Glutamatergic neuron (in vitro differentiated cells): ENCODE measurements around the gene DDX23. TPM values are rescaled to one million over a fixed set of nuclear protein-coding genes. Genes with fewer than 3 reads are reported as not detected.

Experiments
- DNase-seq: peaks from one replicate; pipeline ENCODE4 v3.0.0; 2022
- H3K27ac Mint-ChIP-seq: one replicate; pipeline ENCODE4 v1.8.0; 2020; ENCODE audit warnings: mild to moderate bottlenecking, mixed read lengths, inconsistent platforms; ENCODE audit not compliant: unreplicated experiment
- H3K27me3 Mint-ChIP-seq: one replicate; pipeline ENCODE4 v1.8.0; 2020; ENCODE audit warnings: mild to moderate bottlenecking, moderate library complexity, mixed read lengths, inconsistent platforms; ENCODE audit not compliant: unreplicated experiment
- H3K36me3 Mint-ChIP-seq: one replicate; pipeline ENCODE4 v1.8.0; 2020; ENCODE audit warnings: mild to moderate bottlenecking, mixed read lengths, inconsistent platforms; ENCODE audit not compliant: unreplicated experiment
- H3K4me1 Mint-ChIP-seq: one replicate; pipeline ENCODE4 v1.8.0; 2020; ENCODE audit warnings: mild to moderate bottlenecking, low read depth, mixed read lengths, inconsistent platforms; ENCODE audit not compliant: unreplicated experiment
- H3K4me3 Mint-ChIP-seq: one replicate; pipeline ENCODE4 v1.8.0; 2020; ENCODE audit warnings: mild to moderate bottlenecking, mixed read lengths, inconsistent platforms; ENCODE audit not compliant: unreplicated experiment
- H3K9me3 Mint-ChIP-seq: one replicate; pipeline ENCODE4 v1.8.0; 2020; ENCODE audit warnings: mild to moderate bottlenecking, moderate library complexity, mixed read lengths, inconsistent platforms; ENCODE audit not compliant: unreplicated experiment
- CTCF ChIP-seq: fragments of 200-600 bp; sonication (generic); IDR thresholded peaks from one replicate; pipeline ENCODE4 v1.5.0; 2021; ENCODE audit not compliant: partially characterized antibody, unreplicated experiment
- total RNA-seq: library from RNA; stranded (reverse); fragmentation: NEBNext Ultra II Directional; extraction: Animal tissue kit (Norgen Biotek cat#: 25700); gene quantifications from one replicate; pipeline ENCODE4 v1.2.1, GENCODE V29; 2021; ENCODE audit not compliant: unreplicated experiment

DDX23 gene
- total RNA-seq, 1 donor from 2014 or later, result 65.7 TPM

- no peak for TF ChIP-seq CTCF
- Mint-ChIP-seq H3K4me3 (no peak overlapping the region), H3K4me1 (no peaks in the 10 kb centered on the region), H3K9me3 (peaks cover 3% of the 10 kb centered on the region), H3K36me3 (no peaks in the 10 kb centered on the region), H3K27me3 (no peaks in the 10 kb centered on the region), H3K27ac (no peak overlapping the region)
- DNase-seq, result no peak
These were observed 55.0 kb downstream of the DDX23 start for GRCh38 chr12:48796976-48797375.

- no peaks in the 10 kb centered on the region for H3K36me3 Mint-ChIP-seq
- no peak overlapping the region for H3K4me3 Mint-ChIP-seq
- TF ChIP-seq CTCF, result peak; percentile 96
- H3K27me3 Mint-ChIP-seq, result peaks cover 1% of the 10 kb centered on the region
- DNase-seq, result peak; percentile 78
- no peak overlapping the region for H3K27ac Mint-ChIP-seq
- peaks cover 3% of the 10 kb centered on the region for H3K9me3 Mint-ChIP-seq
- no peaks in the 10 kb centered on the region for H3K4me1 Mint-ChIP-seq
These were observed 56.2 kb downstream of the DDX23 start for GRCh38 chr12:48795550-48796455.

GRCh38 chr12:48794870-48795269 is 57.1 kb downstream of the DDX23 start:
- H3K9me3 Mint-ChIP-seq, result peaks cover 3% of the 10 kb centered on the region
- H3K36me3 Mint-ChIP-seq, result no peaks in the 10 kb centered on the region
- H3K4me3 Mint-ChIP-seq, result peak overlapping the region; percentile 8
- peaks cover 4% of the 10 kb centered on the region for H3K27me3 Mint-ChIP-seq
- H3K4me1 Mint-ChIP-seq, result no peaks in the 10 kb centered on the region
- H3K27ac Mint-ChIP-seq, result no peak overlapping the region
- DNase-seq, result no peak
- no peak for TF ChIP-seq CTCF

- H3K36me3 Mint-ChIP-seq, result no peaks in the 10 kb centered on the region
- H3K4me3 Mint-ChIP-seq, result no peak overlapping the region
- DNase-seq, result no peak
- peaks cover 4% of the 10 kb centered on the region for H3K27me3 Mint-ChIP-seq
- no peak overlapping the region for H3K27ac Mint-ChIP-seq
- TF ChIP-seq CTCF, result no peak
- H3K9me3 Mint-ChIP-seq, result peaks cover 3% of the 10 kb centered on the region
- no peaks in the 10 kb centered on the region for H3K4me1 Mint-ChIP-seq
These were observed 58.3 kb downstream of the DDX23 start for GRCh38 chr12:48793696-48794095.

GRCh38 chr12:48789858-48790326 is 62.1 kb downstream of the DDX23 start:
- H3K4me1 Mint-ChIP-seq, result peaks cover 13% of the 10 kb centered on the region
- H3K4me3 Mint-ChIP-seq, result peak overlapping the region; percentile 61
- peak overlapping the region; percentile 8 for H3K27ac Mint-ChIP-seq
- H3K9me3 Mint-ChIP-seq, result peaks cover 8% of the 10 kb centered on the region
- TF ChIP-seq CTCF, result no peak
- H3K27me3 Mint-ChIP-seq, result peaks cover 9% of the 10 kb centered on the region
- no peak for DNase-seq
- no peaks in the 10 kb centered on the region for H3K36me3 Mint-ChIP-seq
